GM21723 (cell line): ENCODE data around the gene C1orf53.

Source experiments
- ATAC-seq: cut with Tn5 transposase; IDR thresholded peaks from one replicate; pipeline ENCODE4 v1.9.1; 2021; ENCODE audit warnings: mild to moderate bottlenecking, moderate library complexity; ENCODE audit not compliant: unreplicated experiment

The C1orf53 gene

DNA sequence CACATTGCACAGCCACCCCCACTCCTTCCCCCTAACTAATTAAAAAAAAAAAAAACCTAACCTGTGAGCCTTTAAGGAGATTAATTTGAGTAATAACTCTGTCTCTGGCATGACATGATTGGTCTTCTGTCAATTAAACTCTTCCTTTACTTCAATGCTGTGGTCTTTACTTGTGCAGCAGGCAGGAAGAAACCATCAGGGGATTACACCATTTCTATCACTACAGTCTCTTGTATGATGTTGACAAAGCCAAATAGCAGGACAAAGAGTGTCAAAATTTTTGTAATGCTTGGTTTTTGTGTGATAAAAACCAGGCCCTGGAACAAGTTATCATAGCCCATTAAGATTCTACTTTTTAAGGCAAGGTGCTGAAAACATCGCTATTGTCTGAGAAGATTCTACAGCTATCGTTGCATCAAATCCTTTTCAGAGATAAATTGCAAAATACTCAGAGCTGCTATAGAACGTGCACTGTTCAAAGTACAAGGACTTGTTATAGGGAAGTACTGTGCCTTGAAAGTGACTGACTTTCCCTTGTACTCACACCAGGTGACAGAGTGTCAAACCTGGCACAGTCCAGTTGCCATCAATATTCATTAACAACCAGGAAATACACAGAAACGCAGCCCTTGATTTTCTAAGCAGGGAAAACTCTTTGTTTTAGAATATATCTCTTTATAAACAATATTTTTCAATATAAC is 52.4 kb downstream of the C1orf53 start:
- no peak for ATAC-seq

DNA sequence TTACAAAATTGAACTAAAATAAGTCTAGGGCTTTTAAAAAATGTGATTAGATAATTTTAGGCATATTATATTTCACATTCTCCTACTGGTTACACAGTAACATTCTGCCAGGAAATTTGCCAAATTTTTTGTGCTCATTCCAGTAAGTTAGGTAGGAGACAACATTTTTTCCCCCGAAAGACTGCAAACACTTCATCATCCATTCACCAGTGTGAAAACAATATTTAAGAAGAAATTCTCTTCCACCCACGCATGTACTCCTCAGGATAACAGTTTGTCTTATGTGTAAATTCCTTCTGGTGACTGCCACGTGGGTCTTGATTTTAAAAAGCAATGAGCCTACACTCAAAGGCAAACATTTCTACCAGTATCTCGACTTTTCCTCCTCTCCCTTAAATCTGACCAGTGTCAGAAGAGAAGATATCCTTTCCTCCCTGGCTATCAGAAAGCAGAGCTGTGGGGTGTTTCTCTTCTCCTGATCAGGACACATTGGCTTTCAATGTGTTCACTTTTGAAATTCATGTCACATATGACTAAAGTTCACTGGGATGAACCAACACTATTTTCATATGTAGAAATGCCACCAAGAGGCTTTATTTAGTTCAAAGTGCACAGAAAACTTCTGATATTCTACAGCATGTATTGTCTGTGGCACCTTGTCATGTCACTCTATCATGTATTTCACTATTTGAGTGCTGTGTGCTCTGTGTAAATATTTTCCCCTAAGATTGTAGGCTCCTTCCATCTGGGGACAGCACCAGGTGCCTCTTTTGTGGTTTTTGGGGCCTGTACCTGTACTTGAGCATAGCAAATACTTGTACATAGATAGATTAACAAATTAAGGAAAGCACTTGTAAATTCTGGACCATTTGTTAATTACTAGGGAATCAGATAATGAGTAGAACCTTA is 53.3 kb downstream of the C1orf53 start:
- ATAC-seq = no peak
